Measurements from ENCODE around the gene MTUS2.

Gene MTUS2

DNA sequence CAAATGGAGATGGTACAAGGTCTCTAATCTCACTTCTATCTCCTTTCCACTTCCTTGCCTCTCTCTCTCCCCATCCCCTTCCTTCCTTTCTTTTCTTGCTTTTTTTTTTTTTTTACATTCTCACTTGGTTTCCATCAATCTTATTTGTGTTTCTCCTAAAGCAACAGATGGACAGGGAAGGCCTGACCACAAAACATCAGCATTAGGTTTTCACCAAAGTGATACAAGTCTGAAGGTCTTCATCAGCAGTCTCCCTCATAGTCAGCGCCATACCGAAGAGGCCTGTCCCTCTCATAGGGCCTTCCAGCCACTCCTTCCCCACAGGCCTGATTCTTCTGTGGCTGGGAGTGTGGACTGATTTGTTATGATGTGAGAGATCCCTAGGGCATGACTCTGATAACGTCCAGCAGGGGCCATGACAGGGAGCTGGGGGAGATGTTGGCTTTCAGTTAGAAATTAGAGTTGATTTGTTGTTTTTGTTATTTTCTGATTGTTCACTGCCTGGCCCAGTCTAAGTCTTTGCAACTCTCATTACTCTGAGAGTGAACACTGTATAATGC is 616.7 kb downstream of the MTUS2 start:
- TF ChIP-seq, protein P1, sequence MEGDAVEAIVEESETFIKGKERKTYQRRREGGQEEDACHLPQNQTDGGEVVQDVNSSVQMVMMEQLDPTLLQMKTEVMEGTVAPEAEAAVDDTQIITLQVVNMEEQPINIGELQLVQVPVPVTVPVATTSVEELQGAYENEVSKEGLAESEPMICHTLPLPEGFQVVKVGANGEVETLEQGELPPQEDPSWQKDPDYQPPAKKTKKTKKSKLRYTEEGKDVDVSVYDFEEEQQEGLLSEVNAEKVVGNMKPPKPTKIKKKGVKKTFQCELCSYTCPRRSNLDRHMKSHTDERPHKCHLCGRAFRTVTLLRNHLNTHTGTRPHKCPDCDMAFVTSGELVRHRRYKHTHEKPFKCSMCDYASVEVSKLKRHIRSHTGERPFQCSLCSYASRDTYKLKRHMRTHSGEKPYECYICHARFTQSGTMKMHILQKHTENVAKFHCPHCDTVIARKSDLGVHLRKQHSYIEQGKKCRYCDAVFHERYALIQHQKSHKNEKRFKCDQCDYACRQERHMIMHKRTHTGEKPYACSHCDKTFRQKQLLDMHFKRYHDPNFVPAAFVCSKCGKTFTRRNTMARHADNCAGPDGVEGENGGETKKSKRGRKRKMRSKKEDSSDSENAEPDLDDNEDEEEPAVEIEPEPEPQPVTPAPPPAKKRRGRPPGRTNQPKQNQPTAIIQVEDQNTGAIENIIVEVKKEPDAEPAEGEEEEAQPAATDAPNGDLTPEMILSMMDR (conservative IDR thresholded peaks at IDR 0.05) = no peak
- H3K27ac ChIP-seq = no peak overlapping the region

DNA sequence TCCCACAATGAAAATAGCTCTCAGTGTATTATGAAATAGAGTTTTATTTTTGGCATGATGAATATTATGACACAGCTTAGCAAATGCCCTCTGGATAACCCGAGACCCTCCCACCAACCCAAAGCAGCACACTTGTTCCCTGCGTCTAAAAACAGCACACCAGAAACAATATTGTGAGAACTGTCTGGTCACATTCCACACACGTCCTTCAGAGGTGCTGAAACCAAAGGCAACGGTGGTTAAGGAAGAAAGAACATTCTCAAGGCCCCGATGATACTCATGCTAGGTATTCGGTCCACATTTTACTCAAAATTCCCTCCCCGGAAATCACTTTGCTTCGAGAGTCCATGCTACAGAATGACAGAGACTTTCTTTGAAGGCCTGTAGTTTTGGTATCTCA is 618.6 kb downstream of the MTUS2 start:
- TF ChIP-seq, protein P1 (conservative IDR thresholded peaks at IDR 0.05) = no peak
- no peak overlapping the region for H3K27ac ChIP-seq

DNA sequence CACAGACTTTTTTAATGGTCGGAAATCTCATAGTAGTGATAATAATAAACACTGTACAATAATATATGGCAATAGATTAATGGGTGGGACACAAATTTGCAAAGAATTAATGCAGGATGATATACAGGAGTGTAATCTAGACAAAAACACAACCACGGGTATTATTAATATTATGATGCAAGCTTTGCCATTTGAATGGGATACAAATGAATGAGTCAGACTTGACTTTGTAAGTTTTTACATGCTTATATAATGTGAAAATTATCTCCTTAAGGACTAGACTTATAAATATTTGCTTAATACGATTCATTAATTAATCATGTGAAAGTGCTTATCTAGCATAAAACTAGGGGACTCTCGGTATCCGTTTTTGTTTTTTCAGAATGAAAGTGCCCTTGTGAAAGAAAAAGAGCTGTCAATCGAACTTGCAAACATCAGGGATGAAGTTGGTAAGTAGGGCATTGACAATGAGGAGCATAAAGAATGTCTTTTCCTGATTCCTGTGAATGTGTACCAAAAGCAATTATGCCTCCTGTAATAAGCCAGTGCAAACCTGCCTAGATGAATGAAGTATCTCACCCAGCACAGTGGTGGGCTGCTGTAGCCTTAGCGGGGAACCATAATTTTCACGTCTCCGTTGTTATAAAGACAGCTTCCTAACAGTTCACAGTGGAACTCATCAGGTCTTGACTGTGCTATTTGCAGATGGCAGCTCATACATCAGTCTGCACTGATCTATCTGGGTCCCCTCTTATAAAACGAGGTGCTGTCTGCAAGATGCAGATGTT is 619.7 kb downstream of the MTUS2 start:
- no peak overlapping the region for H3K27ac ChIP-seq
- TF ChIP-seq, protein P1 (conservative IDR thresholded peaks at IDR 0.05) = no peak

DNA sequence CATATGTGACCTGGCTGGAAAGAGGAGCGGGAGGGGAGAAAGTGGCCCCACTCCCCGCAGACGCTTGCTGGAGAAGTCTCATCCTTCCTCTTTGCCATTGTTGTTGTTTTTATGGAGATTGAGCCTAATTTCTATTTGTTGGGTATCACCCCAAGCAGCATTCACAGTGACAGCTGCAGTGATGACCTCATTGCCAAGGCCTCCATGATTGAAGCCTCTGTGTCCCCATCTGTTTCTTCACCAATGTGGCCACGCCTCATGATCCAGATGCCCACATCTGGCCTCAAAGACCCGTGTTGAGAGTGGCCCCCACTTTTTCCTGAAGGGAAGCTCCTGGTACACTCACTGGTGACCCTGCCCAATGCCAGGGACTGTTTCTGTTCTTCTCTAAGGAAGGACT is 621.2 kb downstream of the MTUS2 start:
- H3K27ac ChIP-seq = no peak overlapping the region
- TF ChIP-seq, protein P1 (conservative IDR thresholded peaks at IDR 0.05) = no peak

DNA sequence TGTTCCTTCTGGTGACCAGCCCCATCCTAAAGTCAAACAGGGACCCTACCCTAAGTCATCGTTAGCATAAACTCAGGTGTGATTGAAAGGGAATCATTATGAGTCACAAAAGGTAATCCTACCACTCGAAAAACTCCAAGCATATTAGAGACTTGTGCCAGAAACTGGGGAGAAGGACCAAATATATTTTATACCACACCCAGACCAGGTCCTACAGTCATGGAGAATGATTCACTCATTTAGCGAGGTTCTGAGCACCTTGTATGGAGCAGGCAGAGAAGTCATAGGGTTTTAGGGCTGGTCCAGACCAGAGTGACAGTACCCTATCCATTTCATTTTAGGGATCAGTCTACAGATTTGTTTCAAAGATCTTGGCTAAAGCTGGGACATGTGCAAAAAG is 625.9 kb downstream of the MTUS2 start:
- no peak overlapping the region for H3K27ac ChIP-seq
- TF ChIP-seq, protein P1 (conservative IDR thresholded peaks at IDR 0.05) = no peak

DNA sequence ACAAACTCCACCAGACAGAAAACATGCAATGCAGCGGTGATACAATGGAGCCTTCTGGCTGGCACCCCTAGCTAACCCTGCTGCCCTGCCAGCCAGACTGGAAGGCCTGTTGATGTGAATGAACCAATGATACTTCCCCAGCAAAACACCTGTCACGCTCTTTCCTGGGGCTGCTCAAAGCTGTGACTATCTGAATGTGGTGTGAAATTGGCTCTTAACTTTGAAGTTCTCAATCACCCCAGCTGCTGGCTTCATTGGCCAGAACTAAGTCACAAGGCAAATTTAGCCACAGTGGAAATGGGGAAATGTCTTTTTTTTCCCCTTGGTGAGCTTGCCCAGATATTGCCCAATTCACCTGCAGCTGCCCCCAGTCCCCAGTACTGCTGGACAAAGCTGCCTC is 628.0 kb downstream of the MTUS2 start:
- no peak overlapping the region for H3K27ac ChIP-seq
- TF ChIP-seq, protein P1 (conservative IDR thresholded peaks at IDR 0.05) = no peak

DNA sequence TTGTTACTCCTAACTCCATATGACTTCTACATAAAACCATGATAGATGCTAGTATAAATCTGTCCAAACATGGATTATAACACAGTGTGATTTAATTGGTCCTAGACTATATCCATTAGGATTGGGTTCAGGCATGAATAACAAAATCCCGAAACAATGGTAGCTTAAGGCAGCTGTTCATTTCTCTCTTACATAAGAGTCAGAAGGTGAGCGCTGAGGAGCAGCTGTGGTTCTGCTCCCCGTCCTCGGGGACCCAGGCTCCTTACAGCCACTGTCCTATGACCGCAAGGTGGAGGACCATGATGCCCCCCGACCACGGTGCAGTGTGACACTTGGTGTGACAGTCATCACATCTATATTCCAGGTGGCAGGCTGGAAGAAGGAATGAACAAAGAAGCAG is 629.6 kb downstream of the MTUS2 start:
- TF ChIP-seq, protein P1 (conservative IDR thresholded peaks at IDR 0.05) = no peak
- H3K27ac ChIP-seq = no peak overlapping the region
